T-helper 1 cell treated with Interleukin-12 subunit alpha and Interleukin-12 subunit beta and Interleukin-4 antibody, amounts not matched to agents 30 μg/mL and 1 μg/mL, for 36 hours (primary cell): ENCODE results near the gene MSH3.

Experiments used
- H3K27ac Mint-ChIP-seq: one replicate; pipeline ENCODE4 v1.8.0; 2021; ENCODE audit warnings: mild to moderate bottlenecking, mixed read lengths
- H3K27me3 Mint-ChIP-seq: one replicate; pipeline ENCODE4 v1.8.0; 2021; ENCODE audit warnings: low read depth, mixed read lengths
- H3K36me3 Mint-ChIP-seq: one replicate; pipeline ENCODE4 v1.8.0; 2021; ENCODE audit warnings: low read depth, mixed read lengths
- H3K4me1 Mint-ChIP-seq: one replicate; pipeline ENCODE4 v1.8.0; 2021; ENCODE audit warnings: low read depth, mixed read lengths
- H3K4me3 Mint-ChIP-seq: one replicate; pipeline ENCODE4 v1.8.0; 2021; ENCODE audit warnings: mild to moderate bottlenecking, moderate library complexity, mixed read lengths
- H3K9me3 Mint-ChIP-seq: one replicate; pipeline ENCODE4 v1.8.0; 2021; ENCODE audit warnings: mixed read lengths

The MSH3 gene

GRCh38 chr5:80672140-80672736 is 17.8 kb downstream of the MSH3 start:
- Mint-ChIP-seq H3K4me3 (no peak overlapping the region), H3K36me3 (peaks cover 39% of the 10 kb centered on the region), H3K27me3 (no peaks in the 10 kb centered on the region), H3K27ac (no peak overlapping the region), H3K4me1 (peaks cover 12% of the 10 kb centered on the region), H3K9me3 (no peaks in the 10 kb centered on the region)

- Mint-ChIP-seq H3K4me1 (peaks cover 5% of the 10 kb centered on the region), H3K36me3 (peaks cover 29% of the 10 kb centered on the region), H3K27ac (no peak overlapping the region), H3K27me3 (no peaks in the 10 kb centered on the region), H3K4me3 (no peak overlapping the region), H3K9me3 (no peaks in the 10 kb centered on the region)
Measured at GRCh38 chr5:80676706-80677105, 22.3 kb downstream of the MSH3 start.

- Mint-ChIP-seq H3K4me1 (peaks cover 15% of the 10 kb centered on the region), H3K27ac (no peak overlapping the region), H3K36me3 (peaks cover 34% of the 10 kb centered on the region), H3K27me3 (no peaks in the 10 kb centered on the region), H3K9me3 (no peaks in the 10 kb centered on the region), H3K4me3 (no peak overlapping the region)
Measured at GRCh38 chr5:80686757-80687156, 32.3 kb downstream of the MSH3 start.

GRCh38 chr5:80688648-80689420 is 34.4 kb downstream of the MSH3 start:
- peaks cover 15% of the 10 kb centered on the region for H3K4me1 Mint-ChIP-seq
- peaks cover 19% of the 10 kb centered on the region for H3K36me3 Mint-ChIP-seq
- H3K4me3 Mint-ChIP-seq: no peak overlapping the region
- no peaks in the 10 kb centered on the region for H3K9me3 Mint-ChIP-seq
- H3K27me3 Mint-ChIP-seq: no peaks in the 10 kb centered on the region
- no peak overlapping the region for H3K27ac Mint-ChIP-seq

- Mint-ChIP-seq H3K27ac (no peak overlapping the region), H3K9me3 (no peaks in the 10 kb centered on the region), H3K4me3 (no peak overlapping the region), H3K36me3 (peaks cover 13% of the 10 kb centered on the region), H3K27me3 (no peaks in the 10 kb centered on the region), H3K4me1 (peaks cover 15% of the 10 kb centered on the region)
Measured at GRCh38 chr5:80689627-80690026, 35.2 kb downstream of the MSH3 start.

- H3K4me1 Mint-ChIP-seq: peaks cover 3% of the 10 kb centered on the region
- no peaks in the 10 kb centered on the region for H3K9me3 Mint-ChIP-seq
- peaks cover 13% of the 10 kb centered on the region for H3K36me3 Mint-ChIP-seq
- H3K27ac Mint-ChIP-seq: no peak overlapping the region
- no peak overlapping the region for H3K4me3 Mint-ChIP-seq
- H3K27me3 Mint-ChIP-seq: no peaks in the 10 kb centered on the region
Measured at GRCh38 chr5:80695666-80696065, 41.2 kb downstream of the MSH3 start.

GRCh38 chr5:80696450-80696849 is 42.0 kb downstream of the MSH3 start:
- H3K27ac Mint-ChIP-seq: no peak overlapping the region
- H3K4me1 Mint-ChIP-seq: peaks cover 4% of the 10 kb centered on the region
- H3K27me3 Mint-ChIP-seq: no peaks in the 10 kb centered on the region
- no peak overlapping the region for H3K4me3 Mint-ChIP-seq
- peaks cover 14% of the 10 kb centered on the region for H3K36me3 Mint-ChIP-seq
- H3K9me3 Mint-ChIP-seq: no peaks in the 10 kb centered on the region

GRCh38 chr5:80697100-80697499 is 42.6 kb downstream of the MSH3 start:
- Mint-ChIP-seq H3K4me1 (peaks cover 8% of the 10 kb centered on the region), H3K36me3 (peaks cover 18% of the 10 kb centered on the region), H3K9me3 (no peaks in the 10 kb centered on the region), H3K27me3 (no peaks in the 10 kb centered on the region), H3K4me3 (no peak overlapping the region), H3K27ac (no peak overlapping the region)

GRCh38 chr5:80698369-80698768 is 43.9 kb downstream of the MSH3 start:
- H3K27me3 Mint-ChIP-seq: no peaks in the 10 kb centered on the region

GRCh38 chr5:80701597-80701996 is 47.1 kb downstream of the MSH3 start:
- no peaks in the 10 kb centered on the region for H3K27me3 Mint-ChIP-seq
- H3K9me3 Mint-ChIP-seq: no peaks in the 10 kb centered on the region
- H3K4me1 Mint-ChIP-seq: peaks cover 17% of the 10 kb centered on the region
- peaks cover 20% of the 10 kb centered on the region for H3K36me3 Mint-ChIP-seq
- peak overlapping the region; percentile 52 for H3K27ac Mint-ChIP-seq
- H3K4me3 Mint-ChIP-seq: no peak overlapping the region

More at GRCh38 chr5:80698369-80698768, 43.9 kb downstream of the MSH3 start:
- Mint-ChIP-seq H3K4me3 (no peak overlapping the region), H3K27ac (no peak overlapping the region), H3K9me3 (no peaks in the 10 kb centered on the region), H3K4me1 (peaks cover 8% of the 10 kb centered on the region), H3K36me3 (peaks cover 21% of the 10 kb centered on the region)

- Mint-ChIP-seq H3K27ac (no peak overlapping the region), H3K36me3 (peaks cover 20% of the 10 kb centered on the region), H3K4me3 (no peak overlapping the region), H3K4me1 (peaks cover 19% of the 10 kb centered on the region), H3K27me3 (no peaks in the 10 kb centered on the region), H3K9me3 (no peaks in the 10 kb centered on the region)
Measured at GRCh38 chr5:80703291-80703690, 48.8 kb downstream of the MSH3 start.

- no peak overlapping the region for H3K27ac Mint-ChIP-seq
- peaks cover 18% of the 10 kb centered on the region for H3K36me3 Mint-ChIP-seq
- no peaks in the 10 kb centered on the region for H3K9me3 Mint-ChIP-seq
- H3K4me1 Mint-ChIP-seq: peaks cover 19% of the 10 kb centered on the region
- H3K4me3 Mint-ChIP-seq: no peak overlapping the region
- no peaks in the 10 kb centered on the region for H3K27me3 Mint-ChIP-seq
Measured at GRCh38 chr5:80703747-80704146, 49.3 kb downstream of the MSH3 start.

GRCh38 chr5:80704221-80704620 is 49.8 kb downstream of the MSH3 start:
- peaks cover 16% of the 10 kb centered on the region for H3K36me3 Mint-ChIP-seq
- H3K4me3 Mint-ChIP-seq: no peak overlapping the region
- H3K4me1 Mint-ChIP-seq: peaks cover 19% of the 10 kb centered on the region

GRCh38 chr5:80705216-80705769 is 50.8 kb downstream of the MSH3 start:
- H3K4me1 Mint-ChIP-seq: peaks cover 23% of the 10 kb centered on the region
- H3K27ac Mint-ChIP-seq: no peak overlapping the region
- peaks cover 19% of the 10 kb centered on the region for H3K36me3 Mint-ChIP-seq
- no peaks in the 10 kb centered on the region for H3K9me3 Mint-ChIP-seq
- H3K4me3 Mint-ChIP-seq: no peak overlapping the region
- no peaks in the 10 kb centered on the region for H3K27me3 Mint-ChIP-seq

More at GRCh38 chr5:80704221-80704620, 49.8 kb downstream of the MSH3 start:
- Mint-ChIP-seq H3K9me3 (no peaks in the 10 kb centered on the region), H3K27me3 (no peaks in the 10 kb centered on the region), H3K27ac (no peak overlapping the region)

- Mint-ChIP-seq H3K27ac (no peak overlapping the region), H3K36me3 (peaks cover 19% of the 10 kb centered on the region), H3K4me3 (no peak overlapping the region), H3K27me3 (no peaks in the 10 kb centered on the region), H3K4me1 (peaks cover 28% of the 10 kb centered on the region), H3K9me3 (no peaks in the 10 kb centered on the region)
Measured at GRCh38 chr5:80705801-80706200, 51.3 kb downstream of the MSH3 start.
